Stimulated activated CD8-positive, alpha-beta memory T cell treated with anti-CD3 and anti-CD28 coated beads, Interleukin-4, amount 100 ng/mL, for 4 hours (primary cell): ENCODE measurements around the gene TNFRSF4.
"Not testable (repeated sequence)": the region's sequence is repeated elsewhere in the genome, so short reads cannot be mapped to it uniquely, and the experiment has no call there.

ENCODE experiments used
- DNase-seq, 2 donors: peaks; one replicate each; pipeline ENCODE4 v3.0.0-alpha.2; 2020; ENCODE audit warnings: low read depth in 2 of 2, low spot score in 1 of 2

The TNFRSF4 gene

DNA sequence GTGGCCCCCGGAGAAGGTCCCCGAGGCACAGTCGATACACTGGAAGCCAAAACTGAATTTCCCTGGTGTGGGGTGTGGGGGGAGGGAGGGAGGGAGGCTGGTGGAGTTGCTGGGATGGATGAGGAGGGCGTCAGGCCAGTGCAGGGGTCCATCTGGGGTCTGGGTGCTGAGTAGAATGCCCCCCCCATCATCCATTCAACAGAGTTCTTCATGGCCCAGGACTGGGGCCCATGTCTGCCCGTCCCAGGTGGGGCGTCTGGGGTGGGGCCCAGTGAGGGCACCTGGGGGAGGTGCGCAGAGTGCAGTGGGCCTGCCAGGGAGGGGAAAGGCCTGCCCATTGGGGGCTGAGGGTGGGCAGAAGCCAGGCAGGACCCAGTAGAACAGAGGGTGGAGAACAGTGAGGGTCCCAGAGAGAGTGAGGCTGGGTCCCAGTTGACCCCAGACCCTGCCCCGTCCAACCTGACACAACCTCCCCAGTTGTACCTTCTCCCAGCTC lies 9.5 kb downstream of the TNFRSF4 start:
- no peak for DNase-seq

- no peak for DNase-seq
Observed at GRCh38 chr1:1203561-1204424, 10.2 kb downstream of the TNFRSF4 start.

DNA sequence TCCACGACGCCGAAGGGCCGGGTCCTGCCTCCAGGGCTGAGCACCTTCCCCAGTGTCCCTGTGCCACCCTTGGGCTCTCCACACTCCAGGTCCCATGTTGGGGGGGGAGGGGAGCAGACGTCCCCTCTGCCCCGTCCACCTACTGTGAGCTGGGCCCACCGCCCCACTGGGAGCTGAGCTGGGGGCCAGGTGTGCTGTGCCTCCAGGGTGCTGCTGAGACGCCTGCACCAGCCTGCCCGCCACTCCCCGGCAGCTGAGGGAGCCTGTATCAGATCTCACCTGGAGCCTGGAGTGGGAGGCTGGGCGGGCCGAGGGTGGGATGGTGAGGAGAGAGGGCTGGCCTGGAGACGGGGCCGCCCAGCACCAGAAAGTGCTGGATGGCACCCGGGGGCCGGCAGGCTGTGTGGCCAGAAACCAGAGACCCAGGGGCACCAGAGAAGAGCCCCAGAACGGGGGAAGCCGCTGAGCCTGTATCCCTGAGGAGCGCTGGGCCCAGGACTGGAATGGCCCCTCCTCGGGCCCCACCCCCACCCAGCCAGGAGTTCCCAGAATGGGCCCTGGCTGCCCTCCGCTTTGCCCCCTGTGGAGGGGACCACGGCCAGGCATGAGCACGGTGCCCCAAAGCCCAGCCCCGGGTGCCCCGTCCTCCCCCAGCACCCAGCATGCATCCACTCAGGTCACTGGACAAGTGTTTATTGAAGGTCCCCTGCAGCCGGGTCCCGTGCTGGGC lies 11.0 kb downstream of the TNFRSF4 start:
- no peak for DNase-seq

GRCh38 chr1:1200876-1201810 lies 12.8 kb downstream of the TNFRSF4 start:
- peak; percentile 84 to 87 for DNase-seq

DNA sequence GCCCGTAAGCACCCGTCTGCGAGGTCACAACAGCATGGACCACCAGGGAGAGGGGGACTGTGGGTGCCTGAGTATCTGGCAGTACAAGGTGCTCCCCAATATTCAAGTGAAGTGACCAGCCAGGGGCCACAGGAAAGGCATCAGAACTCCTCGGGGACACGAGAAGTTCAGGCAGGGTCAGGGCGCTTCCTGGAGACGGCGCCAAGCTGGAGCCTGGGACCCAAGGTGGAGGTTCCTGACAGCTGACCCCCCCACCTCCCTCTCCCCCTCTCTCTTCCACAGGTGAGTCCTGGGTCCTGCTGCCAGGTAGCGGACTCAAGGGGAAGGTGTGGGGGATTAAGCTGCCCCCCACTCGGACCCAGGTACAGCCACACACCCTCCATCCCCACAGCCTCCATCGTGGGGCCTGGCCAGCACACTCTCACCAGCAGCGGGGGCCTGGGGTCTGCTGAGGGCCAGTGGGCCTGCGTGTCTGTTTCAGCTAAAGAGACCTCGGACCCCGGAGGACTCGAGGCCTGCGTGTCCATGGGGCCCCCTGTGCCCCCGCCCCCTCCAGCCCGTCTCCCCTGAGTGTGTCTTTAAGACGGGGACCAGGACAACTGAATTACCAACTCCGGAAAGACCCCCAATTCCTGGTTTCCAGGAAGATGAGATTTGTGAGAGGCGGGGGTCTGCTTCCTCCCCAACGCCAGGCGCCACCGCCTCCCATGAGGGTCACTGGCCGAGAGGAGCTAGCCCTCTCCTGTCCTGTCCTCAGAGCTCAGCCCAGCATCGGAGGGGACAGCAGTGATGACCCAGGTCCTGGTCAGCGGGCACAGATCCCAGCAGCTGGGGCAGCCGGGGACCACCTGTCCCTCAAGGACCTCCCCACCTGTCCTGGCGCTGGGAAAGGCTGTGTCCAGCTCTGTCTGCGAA lies 13.7 kb downstream of the TNFRSF4 start:
- DNase-seq = no peak

- DNase-seq = no peak
Observed at GRCh38 chr1:1199141-1199960, 14.6 kb downstream of the TNFRSF4 start.

DNA sequence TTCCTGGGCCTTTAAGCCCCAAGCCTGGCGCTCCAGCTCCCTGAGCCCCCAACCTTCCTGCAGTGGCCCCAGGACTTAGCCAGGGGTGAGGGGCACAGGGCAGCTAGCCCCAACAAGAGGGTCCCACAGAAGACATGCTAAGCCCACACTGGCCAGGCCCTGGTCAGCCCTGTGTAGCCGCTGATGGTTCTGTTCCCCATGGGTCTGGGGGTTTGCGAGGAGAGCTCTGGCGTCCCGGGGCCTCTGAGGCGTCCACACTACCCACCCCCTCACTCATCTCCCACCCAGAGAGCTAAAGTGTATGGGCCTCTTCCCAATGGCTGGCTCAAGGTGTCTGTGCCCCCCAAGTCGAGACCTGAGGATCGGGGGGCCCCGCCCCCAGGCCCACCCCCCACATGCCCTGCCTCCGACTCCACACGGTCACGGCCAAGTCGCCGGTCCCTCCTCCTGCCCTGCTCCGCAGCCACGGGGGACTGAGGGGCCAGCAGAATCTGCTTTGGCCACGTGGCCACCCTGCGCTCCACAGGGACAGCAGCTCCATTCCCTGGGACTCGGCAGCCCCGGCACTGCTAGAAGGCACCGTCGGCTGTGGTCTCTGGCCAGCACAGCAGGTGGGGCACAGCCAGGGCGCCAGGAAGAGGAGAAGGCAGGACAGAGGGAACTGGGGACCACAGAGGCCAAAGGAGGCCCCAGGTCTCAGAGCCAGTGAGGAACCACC lies 15.4 kb downstream of the TNFRSF4 start:
- DNase-seq = no peak

DNA sequence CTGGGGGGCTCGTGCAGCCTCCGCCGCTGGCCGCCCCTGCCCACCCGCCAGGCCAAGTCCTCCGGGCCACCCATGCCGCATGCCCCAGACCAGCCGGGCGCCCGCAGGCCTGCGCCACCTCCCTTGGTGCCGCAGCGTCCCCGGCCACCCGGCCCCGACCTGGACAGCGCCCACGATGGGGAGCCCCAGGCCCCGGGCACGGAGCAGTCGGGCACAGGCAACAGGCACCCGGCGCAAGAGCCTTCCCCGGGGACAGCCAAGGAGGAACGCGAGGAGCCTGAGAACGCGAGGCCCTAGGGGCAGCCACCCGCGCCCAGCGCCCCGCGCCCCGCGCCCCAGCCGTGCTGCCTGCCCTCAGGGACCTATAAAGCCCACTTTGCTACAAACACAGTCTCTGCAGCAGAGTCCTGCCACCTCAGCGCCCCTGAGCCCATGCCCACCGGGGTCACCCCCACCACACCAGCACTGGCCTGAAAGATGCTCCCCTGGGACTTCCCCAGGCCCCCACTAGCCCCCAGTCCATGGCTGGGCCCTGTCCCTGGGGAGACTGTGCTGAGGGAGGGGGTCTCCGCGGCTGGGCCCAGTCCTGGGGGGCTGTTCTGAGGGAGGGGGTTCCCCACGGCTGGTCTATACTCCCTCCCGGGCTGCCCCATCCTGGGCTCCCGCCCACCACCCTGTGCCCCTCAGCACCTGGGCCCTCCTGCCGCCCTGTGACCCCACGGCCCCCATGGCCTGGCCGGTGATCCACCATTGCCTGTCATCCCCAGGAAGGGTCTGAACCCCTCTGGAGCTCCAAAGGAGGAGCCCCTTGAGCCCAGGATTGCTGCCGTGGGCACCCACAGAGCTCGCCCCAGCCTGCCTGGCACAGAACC lies 16.2 kb downstream of the TNFRSF4 start:
- DNase-seq = no peak

- no peak for DNase-seq
Observed at GRCh38 chr1:1197188-1197500, 16.8 kb downstream of the TNFRSF4 start.

GRCh38 chr1:1196431-1197187 lies 17.3 kb downstream of the TNFRSF4 start:
- no peak for DNase-seq

GRCh38 chr1:1195726-1196125 lies 18.2 kb downstream of the TNFRSF4 start:
- not testable (repeated sequence) for DNase-seq

DNA sequence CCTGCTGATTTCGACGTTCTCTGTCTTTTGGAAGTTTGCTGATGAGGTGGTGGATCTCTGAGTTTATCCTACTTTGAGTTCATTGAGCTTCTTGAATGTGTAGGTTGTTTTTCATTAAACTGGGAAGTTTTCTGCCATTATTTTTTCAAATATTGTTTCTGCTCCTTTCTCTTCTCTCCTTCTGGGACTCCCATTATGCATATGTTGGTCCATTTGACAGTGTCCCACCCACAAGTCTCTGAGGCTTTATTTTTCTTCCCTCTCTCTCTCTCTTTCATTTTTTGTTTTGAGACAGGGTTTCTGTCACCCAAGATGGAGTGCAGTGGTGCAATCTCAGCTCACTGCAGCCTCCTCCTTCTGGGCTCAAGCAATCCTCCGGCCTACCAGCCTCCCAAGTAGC lies 19.2 kb downstream of the TNFRSF4 start:
- DNase-seq = no peak

GRCh38 chr1:1191734-1192133 lies 22.2 kb downstream of the TNFRSF4 start:
- DNase-seq = no peak

DNA sequence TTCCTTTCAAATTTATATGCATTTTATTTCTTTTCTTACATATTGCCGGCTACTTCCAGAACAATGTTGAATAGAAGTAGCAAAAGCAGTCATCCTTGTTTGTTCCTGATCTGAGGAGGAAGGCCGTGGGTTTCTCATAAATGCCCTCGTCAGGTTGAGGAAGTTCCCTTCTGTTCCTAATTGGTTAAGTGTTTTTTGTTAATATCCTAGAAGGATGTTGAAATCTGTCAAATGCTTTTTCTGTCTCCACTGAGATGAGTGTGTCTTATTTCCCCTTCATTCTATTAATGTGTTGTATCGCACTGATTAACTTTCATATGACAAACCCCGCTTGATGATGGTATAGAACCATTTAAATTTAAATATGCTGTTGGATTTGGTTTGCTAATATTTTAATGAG lies 24.8 kb downstream of the TNFRSF4 start:
- no peak for DNase-seq

- no peak for DNase-seq
Observed at GRCh38 chr1:1187938-1188337, 26.0 kb downstream of the TNFRSF4 start.

DNA sequence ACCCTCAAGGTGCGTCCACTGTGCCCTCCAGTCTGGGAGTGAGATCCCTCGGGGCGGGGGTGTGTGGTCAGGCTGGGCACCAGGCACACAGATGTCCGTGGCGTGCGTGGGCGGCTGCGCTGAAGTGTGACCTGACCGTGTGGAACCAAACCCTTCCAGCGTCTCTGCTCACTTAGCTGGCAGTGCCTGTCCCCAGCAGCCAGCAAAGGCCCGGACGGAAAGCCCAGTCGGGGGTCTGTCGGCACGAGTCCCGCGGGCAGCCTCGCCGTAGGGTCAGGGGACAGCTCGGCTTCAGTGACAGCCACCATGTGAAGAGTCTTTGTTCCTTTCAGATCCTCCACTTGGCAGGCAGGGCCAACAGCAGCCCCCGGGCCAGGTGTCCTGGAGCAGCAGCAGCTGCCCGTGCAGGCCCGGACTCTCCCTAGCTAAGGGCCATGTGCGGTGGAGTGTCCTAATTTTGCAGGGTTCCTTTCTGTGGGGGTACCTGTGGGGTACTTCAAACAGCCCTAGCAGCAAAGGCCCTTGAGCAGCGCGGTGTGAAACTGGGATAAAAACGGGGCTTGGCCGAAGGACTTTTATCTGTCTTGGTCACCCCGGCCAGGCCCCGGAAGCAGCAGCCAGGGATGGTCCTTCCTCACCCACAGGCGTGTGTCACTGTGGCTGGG lies 28.7 kb downstream of the TNFRSF4 start:
- DNase-seq = no peak
